Measurements from ENCODE around the gene MSRB3. TPM values are rescaled to one million over a fixed set of nuclear protein-coding genes. Genes with fewer than 3 reads are reported as not detected.

Gene MSRB3
- total RNA-seq, 1 experiment from 2014 or later = 1.1 TPM

GRCh38 chr12:65334521-65334920 is 56.0 kb downstream of the MSRB3 start:
- no peak overlapping the region for H3K4me3 Mint-ChIP-seq
- no peak overlapping the region for H3K27ac ChIP-seq (ENCODE audit: insufficient read length, low read depth, low read length)

More at GRCh38 chr12:65334521-65334920, 56.0 kb downstream of the MSRB3 start:
- Histone ChIP-seq H3K4me2 (ENCODE audit: insufficient read depth, insufficient read length, low read length) (no peak overlapping the region), H3K9ac (ENCODE audit: extremely low read depth, insufficient read length, low read length) (no peak overlapping the region), H3K79me2 (ENCODE audit: insufficient read depth, low read length) (no peaks in the 10 kb centered on the region), H3K4me1 (ENCODE audit: insufficient read depth, low read length) (no peaks in the 10 kb centered on the region), H3K27me3 (ENCODE audit: insufficient read depth, low read length) (no peaks in the 10 kb centered on the region), H4K5ac (ENCODE audit: insufficient read length, low read depth, low read length) (no peak overlapping the region), H3K9me3 (ENCODE audit: control insufficient read depth, low read depth, low read length) (no peaks in the 10 kb centered on the region), H3K56ac (ENCODE audit: insufficient read length, low read depth, low read length) (no peak overlapping the region), H3K14ac (ENCODE audit: insufficient read depth, low read length) (no peak overlapping the region), H4K8ac (replicated peaks; ENCODE audit: insufficient read length, low read depth, low read length) (no peak overlapping the region), H2AK5ac (ENCODE audit: insufficient read length, low read length) (no peak overlapping the region), H3K23ac (ENCODE audit: insufficient read length, low read depth, low read length) (no peak overlapping the region), H3T11ph (ENCODE audit: low read length) (no peak overlapping the region), H3K4ac (ENCODE audit: low read depth, low read length) (no peak overlapping the region), H4K20me1 (ENCODE audit: control insufficient read depth, insufficient read depth, insufficient read length) (no peaks in the 10 kb centered on the region), H2BK12ac (ENCODE audit: insufficient read length, low read depth, low read length) (no peak overlapping the region), H2BK120ac (ENCODE audit: low read depth, low read length, poor library complexity, severe bottlenecking) (no peak overlapping the region), H4K91ac (ENCODE audit: insufficient read length, low read depth, low read length) (no peak overlapping the region), H2BK15ac (ENCODE audit: low read depth, low read length) (no peak overlapping the region), H3K18ac (ENCODE audit: insufficient read length, low read depth, low read length) (no peak overlapping the region), H3K23me2 (ENCODE audit: insufficient read length, low read depth, low read length, poor library complexity, severe bottlenecking) (no peaks in the 10 kb centered on the region), H2AFZ (ENCODE audit: low read length) (no peak overlapping the region), H2BK20ac (ENCODE audit: low read depth, low read length, poor library complexity, severe bottlenecking) (no peak overlapping the region), H3K79me1 (ENCODE audit: insufficient read depth, low read depth, low read length, poor library complexity, severe bottlenecking) (no peaks in the 10 kb centered on the region), H2BK5ac (ENCODE audit: insufficient read length, low read length) (no peak overlapping the region)
- peak overlapping the region in 1 of 3 experiments; percentile 46; a peak in 1 of 7 replicates for H3K27ac Mint-ChIP-seq
- DNase-seq = no peak
- peaks cover 0 to 7% of the 10 kb centered on the region in 2 experiments; a peak in 1 of 4 replicates for H3K4me1 Mint-ChIP-seq
- no peaks in the 10 kb centered on the region for H3K27me3 Mint-ChIP-seq (ENCODE audit: low read depth)
- H3K36me3 Mint-ChIP-seq (ENCODE audit: insufficient read depth in 1 of 3, low read depth in 3 of 3) = no peaks in the 10 kb centered on the region
- no peak for TF ChIP-seq CTCF (conservative IDR thresholded peaks at IDR 0.05)
- H3K9me3 Mint-ChIP-seq = peaks cover 0 to 3% of the 10 kb centered on the region in 2 experiments; a peak in 1 of 5 replicates
